Smooth muscle cell (in vitro differentiated cells): ENCODE results near the gene PLCB2. TPM values are rescaled to one million over a fixed set of nuclear protein-coding genes. Genes with fewer than 3 reads are reported as not detected.

Source experiments
- DNase-seq: peaks from one replicate; lab custom pipeline; 2025; ENCODE audit not compliant: unreplicated experiment; lab: John Stamatoyannopoulos, UW
- H2AFZ ChIP-seq: fragments of 200-600 bp; sonication (generic); 2 replicates; pipeline ENCODE4 v1.6.0; 2016; ENCODE audit warnings: antibody characterized with exemption, low read depth, mild to moderate bottlenecking
- H3F3A ChIP-seq: fragments of 200-600 bp; sonication (generic); 2 replicates; pipeline ENCODE4 v1.6.0; 2017; ENCODE audit warnings: antibody characterized with exemption, low read depth
- H3K27ac ChIP-seq: fragments of 200-600 bp; sonication (generic); 2 replicates; pipeline ENCODE4 v1.5.1; 2016; ENCODE audit warnings: low read depth, mild to moderate bottlenecking
- H3K27me3 ChIP-seq: fragments of 200-600 bp; sonication (generic); 2 replicates; pipeline ENCODE4 v1.6.1; 2016; ENCODE audit warnings: low read depth, mild to moderate bottlenecking
- H3K36me3 ChIP-seq: fragments of 200-600 bp; sonication (generic); 2 replicates; pipeline ENCODE4 v1.5.1; 2016; ENCODE audit warnings: low read depth
- H3K4me1 ChIP-seq: fragments of 200-600 bp; sonication (generic); 2 replicates; pipeline ENCODE4 v1.5.1; 2016; ENCODE audit warnings: low read depth
- H3K4me2 ChIP-seq: fragments of 200-600 bp; sonication (generic); 2 replicates; pipeline ENCODE4 v1.6.0; 2016; ENCODE audit warnings: mild to moderate bottlenecking
- H3K4me3 ChIP-seq: fragments of 200-600 bp; sonication (generic); 2 replicates; pipeline ENCODE4 v1.5.1; 2016; ENCODE audit warnings: mild to moderate bottlenecking
- H3K79me2 ChIP-seq: fragments of 200-600 bp; sonication (generic); 2 replicates; pipeline ENCODE4 v1.6.0; 2016; ENCODE audit warnings: low read depth, mild to moderate bottlenecking
- H3K9ac ChIP-seq: fragments of 200-600 bp; sonication (generic); 2 replicates; pipeline ENCODE4 v1.6.0; 2016; ENCODE audit warnings: low read depth
- H3K9me3 ChIP-seq: fragments of 200-600 bp; sonication (generic); replicated peaks from 2 replicates; pipeline ENCODE4 v1.5.1; 2016; ENCODE audit warnings: low read depth
- H4K20me1 ChIP-seq: fragments of 200-600 bp; sonication (generic); 2 replicates; pipeline ENCODE4 v1.6.0; 2016; ENCODE audit warnings: low read depth
- CTCF ChIP-seq: fragments of 200-600 bp; sonication (generic); IDR thresholded peaks from 2 replicates; pipeline ENCODE4 v1.5.1; 2017; ENCODE audit warnings: borderline replicate concordance, mild to moderate bottlenecking, antibody characterized with exemption; ENCODE audit not compliant: insufficient read depth, poor library complexity, severe bottlenecking
- WGBS: methylation state at CpG from one replicate; pipeline ENCODE4 v1.1.7; 2016; ENCODE audit warnings: low lambda C conversion rate; 5-methylcytosine and 5-hydroxymethylcytosine counted together
- polyA plus RNA-seq: library from polyadenylated mRNA; unstranded; fragments of >200 nt; fragmentation: Nextera tagmentation; extraction: Ambion mirVana; gene quantifications from 2 replicates; pipeline ENCODE4 v1.2.1, GENCODE V29; 2016
- total RNA-seq: library from RNA; depleted of rRNA; stranded (reverse); fragments of >200 nt; gene quantifications from 2 replicates; pipeline ENCODE4 v1.2.3, GENCODE V29; 2014

Gene PLCB2
- total and polyA plus RNA-seq, 2 experiments from 2014 or later: 1.5 TPM; not detected in 1

GRCh38 chr15:40275523-40275922, 32.2 kb downstream of the PLCB2 start:
- Histone ChIP-seq H4K20me1 (no peaks in the 10 kb centered on the region), H2AFZ (no peak overlapping the region), H3K27me3 (peaks cover 24% of the 10 kb centered on the region), H3K79me2 (no peaks in the 10 kb centered on the region), H3K4me3 (no peak overlapping the region), H3K4me2 (no peak overlapping the region), H3K36me3 (no peaks in the 10 kb centered on the region), H3K9me3 (no peaks in the 10 kb centered on the region), H3K9ac (no peak overlapping the region), H3K4me1 (no peaks in the 10 kb centered on the region), H3F3A (peaks cover 4% of the 10 kb centered on the region), H3K27ac (no peak overlapping the region)
- no peak for TF ChIP-seq CTCF
- DNase-seq: no peak
- 89% methylated on average over 5 of the region's 5 CpGs for WGBS

DNA sequence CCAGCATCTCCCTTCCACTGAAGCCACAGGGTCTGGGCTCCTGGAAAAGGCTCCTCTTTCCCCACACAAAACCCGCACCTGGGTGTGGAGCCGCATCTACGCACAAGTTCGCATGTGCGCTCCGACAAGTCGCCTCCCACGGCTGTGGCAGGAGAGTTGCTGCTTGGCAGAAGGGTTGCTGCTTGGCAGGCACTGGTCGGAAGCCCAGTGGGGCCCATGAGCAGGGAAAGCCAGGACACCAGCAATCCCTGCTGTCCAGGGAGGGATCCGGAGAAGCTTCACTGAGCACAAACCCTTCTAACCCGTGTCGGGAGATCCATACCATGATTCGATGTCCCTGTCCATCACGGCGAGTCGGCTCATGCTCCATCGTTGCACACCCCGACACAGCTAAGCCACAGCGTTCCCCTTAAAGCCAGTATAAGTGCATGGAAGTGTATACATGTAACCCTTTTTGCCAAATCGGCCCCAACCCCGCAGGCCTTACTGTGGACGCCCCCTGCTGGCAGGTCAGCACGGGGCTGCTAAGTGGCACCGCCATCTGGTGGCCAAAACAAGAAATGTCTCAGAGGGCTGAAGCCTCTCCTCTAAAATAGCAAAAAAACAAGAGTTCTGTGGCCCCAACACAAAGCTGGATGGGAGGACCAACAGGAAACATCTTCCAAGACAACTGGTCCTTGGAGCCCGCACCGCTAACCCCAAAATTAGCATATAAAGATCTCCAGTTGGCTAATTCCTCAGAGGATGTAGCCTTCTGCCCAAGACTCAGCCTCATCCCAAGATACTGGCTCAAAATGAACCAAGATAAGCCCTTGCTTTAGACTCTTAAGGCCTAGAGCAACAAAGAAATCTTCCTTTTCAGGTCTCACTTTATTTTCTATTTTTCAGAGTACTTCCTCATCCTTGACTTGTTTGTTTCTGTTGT, 33.1 kb downstream of the PLCB2 start:
- H3K79me2 ChIP-seq: no peaks in the 10 kb centered on the region
- WGBS: 53% methylated on average over 25 of the region's 26 CpGs
- H3K9ac ChIP-seq: no peak overlapping the region
- H3K27me3 ChIP-seq: peaks cover 15% of the 10 kb centered on the region
- peak; percentile 64 for DNase-seq
- no peaks in the 10 kb centered on the region for H3K36me3 ChIP-seq
- no peaks in the 10 kb centered on the region for H3K9me3 ChIP-seq
- H3K4me3 ChIP-seq: no peak overlapping the region
- peaks cover 4% of the 10 kb centered on the region for H3F3A ChIP-seq
- peak; percentile 100 for TF ChIP-seq CTCF
- H4K20me1 ChIP-seq: no peaks in the 10 kb centered on the region
- no peaks in the 10 kb centered on the region for H3K4me1 ChIP-seq
- no peak overlapping the region for H3K4me2 ChIP-seq
- H3K27ac ChIP-seq: no peak overlapping the region
- H2AFZ ChIP-seq: no peak overlapping the region

- no peak for TF ChIP-seq CTCF
- Histone ChIP-seq H3K79me2 (no peaks in the 10 kb centered on the region), H3K4me3 (no peak overlapping the region), H3K27ac (no peak overlapping the region), H3K27me3 (peaks cover 5% of the 10 kb centered on the region), H3K4me2 (no peak overlapping the region), H4K20me1 (no peaks in the 10 kb centered on the region), H2AFZ (no peak overlapping the region), H3K36me3 (no peaks in the 10 kb centered on the region), H3K9ac (no peak overlapping the region), H3F3A (peaks cover 2% of the 10 kb centered on the region), H3K4me1 (no peaks in the 10 kb centered on the region), H3K9me3 (no peaks in the 10 kb centered on the region)
- DNase-seq: no peak
- 91% methylated on average over 9 of the region's 9 CpGs for WGBS
These were observed 34.3 kb downstream of the PLCB2 start for GRCh38 chr15:40273428-40273827.
